H1 (cell line): ENCODE data around the gene OTOP3. TPM values are rescaled to one million over a fixed set of nuclear protein-coding genes. Genes with fewer than 3 reads are reported as not detected.

Experiments used
- CTCF ChIA-PET: fragments of 300-600 bp; sonication (Branson Sonifier 250); formaldehyde crosslinking; loops from one replicate; lab custom pipeline; 2021; ENCODE audit not compliant: partially characterized antibody; lab: Charles Lee
- POLR2A ChIA-PET: fragments of 300-600 bp; sonication (Branson Sonifier 250); formaldehyde crosslinking; loops from one replicate; lab custom pipeline; 2021; ENCODE audit warnings: inconsistent platforms; ENCODE audit not compliant: partially characterized antibody; lab: Charles Lee
- DNase-seq, 2 experiments: peaks; one replicate each; pipeline versions ENCODE4 v3.0.0 to v3.0.0-alpha.2; 2010 to 2022; ENCODE audit warnings: low spot score in 2 of 2, low read depth in 1 of 2, mixed read lengths in 1 of 2
- FAIRE-seq: peaks from 2 replicates; lab custom pipeline; 2011; peaks lifted over from hg19 to GRCh38; lab: Jason Lieb, UNC
- H2AFZ ChIP-seq: 2 replicates; pipeline ENCODE4 v1.8.1; 2012; ENCODE audit warnings: low read length, inconsistent platforms
- H2AK5ac ChIP-seq: 2 replicates; pipeline ENCODE4 v1.6.1; 2013; ENCODE audit warnings: low read depth, low read length
- H2BK120ac ChIP-seq: replicated peaks from 2 replicates; pipeline ENCODE3; 2013; ENCODE audit warnings: low read depth, low read length, inconsistent platforms
- H2BK12ac ChIP-seq: 2 replicates; pipeline ENCODE4 v1.6.1; 2013; ENCODE audit warnings: low read depth, low read length
- H2BK15ac ChIP-seq: 2 replicates; pipeline ENCODE4 v1.6.1; 2013; ENCODE audit warnings: low read length
- H2BK20ac ChIP-seq: 2 replicates; pipeline ENCODE4 v1.6.1; 2013; ENCODE audit warnings: low read length
- H2BK5ac ChIP-seq: 2 replicates; pipeline ENCODE4 v1.6.1; 2013; ENCODE audit warnings: low read depth, low read length
- H3K14ac ChIP-seq: 2 replicates; pipeline ENCODE4 v1.6.1; 2013; ENCODE audit warnings: inconsistent platforms; ENCODE audit not compliant: insufficient read length
- H3K18ac ChIP-seq: 2 replicates; pipeline ENCODE4 v1.6.1; 2013; ENCODE audit warnings: low read length; ENCODE audit errors: extremely low read depth
- H3K23ac ChIP-seq: 2 replicates; pipeline ENCODE4 v1.6.1; 2013; ENCODE audit warnings: inconsistent platforms; ENCODE audit not compliant: insufficient read length
- H3K23me2 ChIP-seq: 2 replicates; pipeline ENCODE4 v1.6.1; 2013; ENCODE audit warnings: low read depth, low read length
- H3K27ac ChIP-seq: 2 replicates; pipeline ENCODE4 v1.6.1; 2011; ENCODE audit warnings: low read depth, low read length, inconsistent platforms
- H3K27me3 ChIP-seq, 4 experiments: replicated peaks in 1 of 4; 1 replicate in 1 of 4; 2 replicates in 3 of 4; pipeline versions ENCODE4 v1.6.1 to v1.8.1; 2011 to 2013; ENCODE audit warnings: low read length in 3 of 4, mild to moderate bottlenecking in 3 of 4, inconsistent platforms in 2 of 4, mixed read lengths in 2 of 4, moderate library complexity in 1 of 4; ENCODE audit not compliant: control insufficient read depth in 3 of 4, insufficient read depth in 3 of 4; ENCODE audit errors: extremely low read depth in 1 of 4
- H3K36me3 ChIP-seq, 4 experiments: 2 replicates each; pipeline versions ENCODE4 v1.6.1 to v1.8.1; 2011 to 2013; ENCODE audit warnings: mild to moderate bottlenecking in 4 of 4, low read length in 3 of 4, moderate library complexity in 2 of 4, control low read depth in 1 of 4, inconsistent platforms in 1 of 4; ENCODE audit not compliant: insufficient read depth in 4 of 4, control insufficient read depth in 2 of 4
- H3K4ac ChIP-seq: replicated peaks from 2 replicates; pipeline ENCODE3; 2013; ENCODE audit warnings: low read length, low read depth, mixed read lengths, inconsistent platforms; ENCODE audit not compliant: insufficient read length
- H3K4me1 ChIP-seq, 4 experiments: replicated peaks in 1 of 4; 1 replicate in 1 of 4; 2 replicates in 3 of 4; pipeline versions ENCODE4 v1.6.1 to v1.8.1; 2011 to 2013; ENCODE audit warnings: low read length in 3 of 4, inconsistent platforms in 2 of 4, mixed read lengths in 1 of 4; ENCODE audit not compliant: insufficient read depth in 4 of 4, control insufficient read depth in 3 of 4
- H3K4me2 ChIP-seq, 2 experiments: 2 replicates each; pipeline versions ENCODE4 v1.6.1 to v1.8.1; 2011 to 2013; ENCODE audit warnings: low read depth in 2 of 2, low read length in 2 of 2, control low read depth in 1 of 2, inconsistent platforms in 1 of 2, mild to moderate bottlenecking in 1 of 2; ENCODE audit not compliant: insufficient read depth in 1 of 2
- H3K4me3 ChIP-seq, 4 experiments: fragments of 200-600, 300-600 bp in 1 of 4; sonication (generic), shearing (Covaris generic), sonication (Bioruptor Twin) in 1 of 4; 2 replicates each; pipeline versions ENCODE4 v1.5.1 to v1.8.1; 2011 to 2016; ENCODE audit warnings: low read length in 4 of 4, low read depth in 3 of 4, control low read depth in 2 of 4, inconsistent platforms in 2 of 4, mild to moderate bottlenecking in 2 of 4, mixed read lengths in 1 of 4, moderate library complexity in 1 of 4; ENCODE audit not compliant: insufficient read depth in 2 of 4; ENCODE audit errors: extremely low read depth in 1 of 4
- H3K56ac ChIP-seq: replicated peaks from 2 replicates; pipeline ENCODE3; 2013; ENCODE audit warnings: low read depth, mild to moderate bottlenecking, mixed read lengths, low read length, inconsistent platforms; ENCODE audit not compliant: insufficient read length
- H3K79me1 ChIP-seq: 2 replicates; pipeline ENCODE4 v1.6.1; 2013; ENCODE audit warnings: low read depth, low read length, control low read depth
- H3K79me2 ChIP-seq, 2 experiments: 2 replicates each; pipeline versions ENCODE4 v1.6.1 to v1.8.1; 2012 to 2013; ENCODE audit warnings: low read length in 2 of 2, mild to moderate bottlenecking in 2 of 2, inconsistent platforms in 1 of 2; ENCODE audit not compliant: insufficient read depth in 2 of 2, control insufficient read depth in 1 of 2
- H3K9ac ChIP-seq, 4 experiments: replicated peaks in 1 of 4; 1 replicate in 1 of 4; 2 replicates in 3 of 4; pipeline versions ENCODE4 v1.6.1 to v1.8.1; 2011 to 2013; ENCODE audit warnings: low read depth in 3 of 4, low read length in 3 of 4, control low read depth in 2 of 4, mild to moderate bottlenecking in 2 of 4, moderate library complexity in 2 of 4, inconsistent platforms in 1 of 4; ENCODE audit errors: extremely low read depth in 1 of 4
- H3K9me3 ChIP-seq, 2 experiments: 2 replicates each; pipeline versions ENCODE4 v1.6.1 to v1.8.1; 2012 to 2013; ENCODE audit warnings: mild to moderate bottlenecking in 2 of 2, moderate library complexity in 2 of 2, control low read depth in 1 of 2, inconsistent platforms in 1 of 2, low read depth in 1 of 2, low read length in 1 of 2, mixed read lengths in 1 of 2; ENCODE audit not compliant: insufficient read depth in 2 of 2
- H4K20me1 ChIP-seq, 2 experiments: replicated peaks in 1 of 2; 2 replicates each; pipeline versions ENCODE3 to v1.8.1; 2011 to 2013; ENCODE audit warnings: inconsistent platforms in 2 of 2, low read length in 2 of 2, mild to moderate bottlenecking in 1 of 2; ENCODE audit not compliant: insufficient read depth in 2 of 2, control insufficient read depth in 1 of 2
- H4K5ac ChIP-seq: 2 replicates; pipeline ENCODE4 v1.6.1; 2013; ENCODE audit warnings: low read length, low read depth, mixed read lengths, inconsistent platforms; ENCODE audit not compliant: insufficient read length
- H4K8ac ChIP-seq: 2 replicates; pipeline ENCODE4 v1.8.0; 2013; ENCODE audit warnings: mild to moderate bottlenecking, moderate library complexity, low read length, inconsistent platforms; ENCODE audit not compliant: insufficient read depth; ENCODE audit errors: extremely low read depth
- H4K91ac ChIP-seq: replicated peaks from 2 replicates; pipeline ENCODE3; 2013; ENCODE audit warnings: low read length, mixed read lengths, inconsistent platforms; ENCODE audit not compliant: insufficient read length
- BACH1 ChIP-seq: IDR thresholded peaks from 2 replicates; pipeline ENCODE4 v1.6.1; 2012; ENCODE audit warnings: low read length, improper control_type of control experiment
- CBX5 ChIP-seq: fragments of 300-800, 300-1000 bp; sonication (generic); IDR thresholded peaks from 2 replicates; pipeline ENCODE4 v1.7.1; 2016; ENCODE audit warnings: antibody characterized with exemption, low read length, low read depth
- GTF2F1 ChIP-seq: IDR thresholded peaks from 2 replicates; pipeline ENCODE4 v1.6.1; 2012; ENCODE audit warnings: low read depth, low read length, improper control_type of control experiment, borderline replicate concordance
- HDAC2 ChIP-seq, 2 experiments: fragments of 300-600 bp in 1 of 2; sonication (generic) in 1 of 2; IDR thresholded peaks; 2 replicates each; pipeline ENCODE4 v1.6.1; 2011 to 2012; ENCODE audit warnings: low read depth in 2 of 2, low read length in 2 of 2, mild to moderate bottlenecking in 2 of 2, moderate library complexity in 2 of 2, borderline replicate concordance in 1 of 2, inconsistent platforms in 1 of 2
- JUN ChIP-seq: IDR thresholded peaks from 2 replicates; pipeline ENCODE4 v1.6.1; 2011; ENCODE audit warnings: low read depth, mild to moderate bottlenecking, improper control_type of control experiment, low read length
- KDM1A ChIP-seq: fragments of 200-600, 300-600 bp; sonication (generic); IDR thresholded peaks from 2 replicates; pipeline ENCODE4 v1.7.1; 2016; ENCODE audit warnings: mild to moderate bottlenecking, low read length, borderline replicate concordance
- KDM4A ChIP-seq: IDR thresholded peaks from one replicate; pipeline ENCODE4 v1.7.1; 2012; ENCODE audit warnings: low read depth, mild to moderate bottlenecking, moderate library complexity, low read length, inconsistent platforms; ENCODE audit not compliant: severe bottlenecking
- POLR2A ChIP-seq, 2 experiments: IDR thresholded peaks; 1 replicate in 1 of 2; 2 replicates in 1 of 2; pipeline ENCODE4 v1.6.1; 2011; ENCODE audit warnings: low read depth in 2 of 2, low read length in 2 of 2, mild to moderate bottlenecking in 2 of 2; ENCODE audit errors: control extremely low read depth in 1 of 2
- POU5F1 ChIP-seq: IDR thresholded peaks from 2 replicates; pipeline ENCODE4 v1.6.1; 2011; ENCODE audit warnings: low read depth, mild to moderate bottlenecking, low read length, moderate library complexity
- RAD21 ChIP-seq, 2 experiments: IDR thresholded peaks in 1 of 2; conservative IDR thresholded peaks in 1 of 2; 2 replicates each; pipeline ENCODE4 v1.6.1; 2011; ENCODE audit warnings: low read depth in 2 of 2, low read length in 2 of 2, improper control_type of control experiment in 1 of 2, inconsistent platforms in 1 of 2, mild to moderate bottlenecking in 1 of 2, moderate library complexity in 1 of 2
- SP2 ChIP-seq: IDR thresholded peaks from 2 replicates; pipeline ENCODE4 v1.6.1; 2012; ENCODE audit warnings: mild to moderate bottlenecking, low read length, inconsistent platforms
- SRF ChIP-seq: IDR thresholded peaks from 2 replicates; pipeline ENCODE4 v1.6.1; 2011; ENCODE audit warnings: mild to moderate bottlenecking, low read depth, low read length, moderate library complexity
- TCF12 ChIP-seq: IDR thresholded peaks from 2 replicates; pipeline ENCODE4 v1.6.1; 2011; ENCODE audit warnings: low read depth, mild to moderate bottlenecking, low read length
- WGBS, 2 experiments: shearing (Covaris generic) in 1 of 2; methylation state at CpG; one replicate each; pipeline versions ENCODE4 v1.1.6 to v1.1.7; 2013 to 2015; ENCODE audit warnings: low lambda C conversion rate in 2 of 2, mixed read lengths in 2 of 2, inconsistent platforms in 1 of 2, low coverage in 1 of 2, missing lambda C conversion rate in 1 of 2; ENCODE audit not compliant: insufficient replicate concordance in 2 of 2, insufficient coverage in 1 of 2, insufficient read length in 1 of 2; ENCODE audit errors: extremely low coverage in 1 of 2, missing lambda C conversion rate in 1 of 2; 5-methylcytosine and 5-hydroxymethylcytosine counted together
- polyA plus RNA-seq, 7 experiments: library from polyadenylated mRNA; depleted of rRNA in 3 of 7; stranded (reverse) in 5 of 7; unstranded in 2 of 7; fragments of >200 nt in 5 of 7; fragments of 200-250 nt in 2 of 7; gene quantifications; 1 replicate in 5 of 7; 2 replicates in 1 of 7; 4 replicates in 1 of 7; pipeline versions ENCODE4 v1.2.1 to v1.2.3, GENCODE V29; 2011 to 2013; ENCODE audit warnings: missing spikeins in 2 of 7, mixed read lengths in 2 of 7
- total RNA-seq: library from RNA; stranded (reverse); fragmentation: NEBNext Ultra II Directional; extraction: Animal tissue kit (Norgen Biotek cat#: 25700); gene quantifications from 2 replicates; pipeline ENCODE4 v1.2.1, GENCODE V29; 2021

OTOP3 gene
- total and polyA plus RNA-seq, 2 of the 8 experiments (the other 6 are each of a cell fraction or from before 2014, with no cell fraction given), result 0.05 TPM; not detected in 1

DNA sequence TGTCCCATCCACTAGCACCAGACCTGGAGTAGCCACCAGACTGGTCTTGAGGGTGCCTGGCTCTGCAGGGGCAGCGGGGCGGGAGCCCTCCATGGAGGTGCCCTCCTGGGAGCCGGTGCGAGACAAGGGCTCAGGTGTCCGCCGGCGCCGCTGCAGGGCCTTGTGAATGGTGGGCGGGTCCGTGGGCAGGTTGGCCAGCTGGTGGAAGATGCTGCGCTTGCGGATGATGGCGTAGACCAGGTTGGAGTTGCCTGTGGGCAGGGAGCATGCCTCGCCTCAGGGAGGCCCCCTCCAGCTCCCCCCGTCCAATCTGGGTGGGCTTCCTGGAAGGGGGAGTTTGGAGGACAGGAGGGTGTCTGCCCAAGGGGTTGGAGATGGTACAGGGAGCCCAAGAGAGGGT, 18.4 kb downstream of the OTOP3 start:
- H3K27ac ChIP-seq, result no peak overlapping the region
- no peaks in the 10 kb centered on the region; the same call in 1 of the 2 replicates for H3K79me1 ChIP-seq
- no peak overlapping the region for H4K91ac ChIP-seq
- ChIA-PET POLR2A (interaction anchor here (1.4 kb wide), 1 partner anchor 134 kb away, joined by 3 read pairs; the partner anchor contains the start of gene SLC16A5), CTCF (interaction anchor here (1.7 to 49.9 kb wide), 4 partner anchors 3 to 111 kb away, joined by 5 to 1072 read pairs (median 708); partner anchors contain the start of genes MRPL58, OTOP2, OTOP3 and USH1G)
- no peak overlapping the region for H3K4ac ChIP-seq
- no peaks in the 10 kb centered on the region for H3K79me2 ChIP-seq
- H4K5ac ChIP-seq, result no peak overlapping the region
- TF ChIP-seq RAD21 (IDR thresholded peaks at IDR 0.05 in 1 of 2, conservative IDR thresholded peaks at IDR 0.05 in 1 of 2; ENCODE audit: low read depth in 2 of 2, low read length in 2 of 2), result no peak
- TF ChIP-seq TCF12, result no peak
- TF ChIP-seq JUN, result no peak
- no peak for TF ChIP-seq POU5F1
- no peak for TF ChIP-seq BACH1
- TF ChIP-seq SRF, result no peak
- no peak for TF ChIP-seq HDAC2 (IDR thresholded peaks at IDR 0.05; ENCODE audit: borderline replicate concordance in 1 of 2, low read depth in 2 of 2, low read length in 2 of 2)
- TF ChIP-seq POLR2A (IDR thresholded peaks at IDR 0.05; ENCODE audit: control extremely low read depth in 1 of 2, low read depth in 2 of 2, low read length in 2 of 2), result no peak
- no peak for TF ChIP-seq GTF2F1
- TF ChIP-seq SP2, result no peak
- no peak for TF ChIP-seq KDM4A
- TF ChIP-seq CBX5, result no peak
- TF ChIP-seq KDM1A, result no peak
- DNase-seq (no peak), FAIRE-seq (no peak)
- H4K8ac ChIP-seq, result no peak overlapping the region; the same call in 1 of the 2 replicates
- no peak overlapping the region for H3K4me3 ChIP-seq
- no peak overlapping the region for H2BK120ac ChIP-seq
- H3K4me2 ChIP-seq, result no peak overlapping the region
- no peak overlapping the region for H3K9ac ChIP-seq
- peaks cover 0 to 5% (median 4%) of the 10 kb centered on the region in 4 experiments; a peak in 3 of 7 replicates for H3K27me3 ChIP-seq
- peaks cover 0 to 2% of the 10 kb centered on the region in 2 experiments for H4K20me1 ChIP-seq
- no peak overlapping the region for H2BK5ac ChIP-seq
- peaks cover 0 to 7% (median 2%) of the 10 kb centered on the region in 4 experiments; a peak in 4 of 7 replicates for H3K4me1 ChIP-seq
- 97% methylated on average over 15 of the region's 15 CpGs; no CpG with 5 or more reads in 1 of the 2 experiments for WGBS, 2 experiments
- H2AFZ ChIP-seq, result no peak overlapping the region
- no peaks in the 10 kb centered on the region for H3K9me3 ChIP-seq
- no peak overlapping the region for H3K18ac ChIP-seq
- H2AK5ac ChIP-seq, result no peak overlapping the region
- no peak overlapping the region for H3K14ac ChIP-seq
- no peak overlapping the region for H2BK15ac ChIP-seq
- no peak overlapping the region for H3K23ac ChIP-seq
- no peaks in the 10 kb centered on the region for H3K23me2 ChIP-seq
- no peak overlapping the region for H2BK20ac ChIP-seq
- no peaks in the 10 kb centered on the region for H3K36me3 ChIP-seq
- H2BK12ac ChIP-seq, result no peak overlapping the region
- H3K56ac ChIP-seq, result no peak overlapping the region
